ENCODE results near the gene PERM1.
"Not testable (repeated sequence)": the region's sequence is repeated elsewhere in the genome, so short reads cannot be mapped to it uniquely, and the experiment has no call there.

PERM1 gene

DNA sequence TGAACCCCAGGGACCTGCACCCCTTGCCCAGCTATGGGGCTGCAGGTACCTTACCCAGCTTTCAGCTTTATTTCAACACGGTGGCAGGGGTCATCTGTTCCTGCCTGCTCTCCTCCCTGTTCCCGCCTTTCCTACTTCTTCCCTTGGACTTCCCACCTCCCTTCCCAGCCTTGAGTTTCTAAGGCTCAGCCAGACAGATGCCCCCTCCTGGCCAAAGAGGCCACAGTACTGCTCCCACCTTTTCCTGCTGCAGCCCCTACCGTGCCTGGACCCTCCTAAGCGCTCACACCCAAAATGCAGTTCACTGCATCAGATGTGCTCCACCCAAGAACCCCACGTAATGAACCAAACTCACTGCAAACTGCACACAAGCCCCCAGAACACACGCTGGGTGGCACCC lies 30.5 kb downstream of the PERM1 start:
- no peak for TF ChIP-seq ZFX (IDR thresholded peaks at IDR 0.05)
- H3K27ac ChIP-seq = no peak overlapping the region

DNA sequence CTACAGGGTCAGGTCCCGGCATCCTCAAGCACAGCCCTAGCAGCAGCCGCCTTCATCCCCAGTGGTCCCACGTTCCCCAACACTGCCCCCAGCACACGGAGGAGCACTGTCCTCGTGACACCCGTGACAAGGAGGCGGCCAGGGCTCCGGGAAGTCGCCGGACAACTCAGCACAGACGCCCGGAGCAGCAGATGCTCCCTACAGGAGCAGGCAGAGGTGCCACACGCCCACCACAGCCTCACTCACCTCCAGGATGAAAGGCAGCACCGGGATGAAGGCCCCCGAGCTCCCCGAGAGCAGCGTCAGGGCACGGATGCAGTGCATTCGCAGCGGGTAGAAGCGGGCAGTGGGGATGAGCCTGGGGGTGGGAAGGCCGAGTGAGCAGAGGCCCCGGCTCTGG lies 31.0 kb downstream of the PERM1 start:
- TF ChIP-seq, protein P1, sequence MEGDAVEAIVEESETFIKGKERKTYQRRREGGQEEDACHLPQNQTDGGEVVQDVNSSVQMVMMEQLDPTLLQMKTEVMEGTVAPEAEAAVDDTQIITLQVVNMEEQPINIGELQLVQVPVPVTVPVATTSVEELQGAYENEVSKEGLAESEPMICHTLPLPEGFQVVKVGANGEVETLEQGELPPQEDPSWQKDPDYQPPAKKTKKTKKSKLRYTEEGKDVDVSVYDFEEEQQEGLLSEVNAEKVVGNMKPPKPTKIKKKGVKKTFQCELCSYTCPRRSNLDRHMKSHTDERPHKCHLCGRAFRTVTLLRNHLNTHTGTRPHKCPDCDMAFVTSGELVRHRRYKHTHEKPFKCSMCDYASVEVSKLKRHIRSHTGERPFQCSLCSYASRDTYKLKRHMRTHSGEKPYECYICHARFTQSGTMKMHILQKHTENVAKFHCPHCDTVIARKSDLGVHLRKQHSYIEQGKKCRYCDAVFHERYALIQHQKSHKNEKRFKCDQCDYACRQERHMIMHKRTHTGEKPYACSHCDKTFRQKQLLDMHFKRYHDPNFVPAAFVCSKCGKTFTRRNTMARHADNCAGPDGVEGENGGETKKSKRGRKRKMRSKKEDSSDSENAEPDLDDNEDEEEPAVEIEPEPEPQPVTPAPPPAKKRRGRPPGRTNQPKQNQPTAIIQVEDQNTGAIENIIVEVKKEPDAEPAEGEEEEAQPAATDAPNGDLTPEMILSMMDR (conservative IDR thresholded peaks at IDR 0.05) = no peak
- no peak for TF ChIP-seq ZFX (IDR thresholded peaks at IDR 0.05)
- no peak overlapping the region for H3K27ac ChIP-seq

DNA sequence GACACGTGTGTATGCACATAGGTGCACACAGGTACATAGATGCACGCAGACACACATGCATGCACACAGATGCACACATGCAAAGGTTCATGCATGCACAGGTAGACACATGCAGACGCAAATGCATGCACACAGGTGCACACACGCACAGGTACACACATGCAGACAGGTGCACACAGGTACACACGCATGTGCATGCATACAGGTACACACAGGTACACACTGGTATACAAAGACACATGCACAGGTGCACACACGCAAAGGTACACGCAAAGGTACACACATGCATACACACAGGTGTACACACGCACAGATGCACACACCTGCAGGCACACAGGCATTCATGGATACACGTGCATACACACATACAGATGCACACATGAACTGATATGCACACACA lies 31.6 kb downstream of the PERM1 start:
- H3K27ac ChIP-seq = no peak overlapping the region
- TF ChIP-seq ZFX (IDR thresholded peaks at IDR 0.05) = no peak
- TF ChIP-seq, protein P1 (conservative IDR thresholded peaks at IDR 0.05) = no peak

DNA sequence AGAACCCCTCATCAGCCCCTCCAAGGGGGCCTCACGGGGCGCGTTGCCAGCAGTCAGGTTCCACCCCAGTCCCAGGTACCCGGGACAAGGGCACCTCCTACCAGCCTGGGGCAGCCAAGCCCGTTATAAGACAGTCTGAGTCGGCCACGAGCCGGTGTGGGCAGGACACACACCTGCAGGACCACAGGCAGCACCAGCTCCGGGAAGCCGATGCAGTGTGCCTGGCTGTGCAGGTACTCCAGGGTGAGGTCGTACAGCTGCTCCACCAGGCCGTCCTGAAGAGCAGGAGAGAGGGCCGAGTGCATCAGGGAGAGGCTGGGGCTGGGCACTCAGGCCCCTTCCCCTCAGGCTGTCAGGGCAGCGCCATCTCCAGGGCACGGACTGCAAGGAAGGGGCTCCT lies 33.9 kb downstream of the PERM1 start:
- H3K27ac ChIP-seq = no peak overlapping the region
- TF ChIP-seq ZFX (IDR thresholded peaks at IDR 0.05) = no peak
- TF ChIP-seq, protein P1 (conservative IDR thresholded peaks at IDR 0.05) = no peak

DNA sequence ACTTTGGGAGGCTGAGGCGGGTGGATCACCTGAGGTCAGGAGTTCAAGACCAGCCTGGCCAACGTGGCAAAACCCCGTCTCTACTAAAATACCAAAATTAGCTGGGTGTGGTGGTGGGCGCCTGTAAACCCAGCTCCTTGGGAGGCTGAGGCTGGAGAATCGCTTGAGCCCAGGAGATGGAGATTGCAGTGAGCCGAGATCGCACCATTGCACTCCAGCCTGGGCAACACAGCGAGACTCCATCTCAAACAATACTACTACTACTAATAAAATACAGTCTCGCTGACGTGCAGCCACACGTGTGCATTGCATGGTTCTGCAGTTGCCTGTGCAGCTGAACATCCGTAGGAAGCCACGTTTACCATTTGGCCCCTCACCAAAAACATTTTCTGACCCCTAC lies 35.1 kb downstream of the PERM1 start:
- not testable (repeated sequence) for H3K27ac ChIP-seq

DNA sequence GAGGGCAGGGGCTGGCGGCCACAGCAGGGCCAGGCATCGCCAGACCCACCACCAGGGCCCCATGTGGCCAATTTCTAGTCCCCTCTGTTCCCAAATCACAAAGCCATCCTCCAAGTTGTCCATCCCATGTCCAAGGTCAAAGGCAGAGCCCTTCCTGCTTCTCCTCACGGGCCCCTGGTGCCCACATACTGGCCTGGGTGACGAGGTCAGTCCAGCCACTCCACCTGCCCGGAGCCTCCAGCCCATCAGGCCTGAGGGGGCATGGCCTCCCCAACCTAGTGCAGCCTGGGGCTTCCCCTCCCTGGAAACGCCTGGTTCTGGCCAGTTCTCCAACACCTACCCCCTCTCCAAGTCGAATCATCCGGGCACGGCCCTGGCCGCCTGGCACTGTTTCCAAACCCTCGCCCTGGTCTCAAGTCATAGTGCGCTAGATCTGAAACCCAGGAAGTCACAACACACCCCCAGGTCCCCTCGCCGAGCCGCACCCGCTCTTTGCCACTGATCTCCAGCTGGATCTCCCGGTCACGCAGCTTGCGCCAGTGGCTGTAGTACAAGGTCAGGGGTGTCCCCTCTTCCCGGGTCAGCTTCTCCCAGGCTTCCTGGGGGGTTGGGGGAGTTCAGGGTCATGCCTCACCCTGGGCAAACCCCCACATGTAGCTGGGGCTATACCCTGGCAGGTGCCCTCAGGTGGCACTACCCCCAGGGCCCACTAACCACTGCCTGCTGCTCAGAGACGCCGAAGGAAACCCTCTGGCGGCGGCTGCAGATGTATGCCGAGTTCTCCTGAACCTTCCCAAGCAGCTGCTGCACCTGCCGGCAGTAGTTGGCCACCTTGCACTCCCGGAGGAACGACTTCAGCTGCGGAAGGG lies 36.0 kb downstream of the PERM1 start:
- no peak for TF ChIP-seq ZFX (IDR thresholded peaks at IDR 0.05)
- TF ChIP-seq, protein P1 (conservative IDR thresholded peaks at IDR 0.05) = no peak
- no peak overlapping the region for H3K27ac ChIP-seq

DNA sequence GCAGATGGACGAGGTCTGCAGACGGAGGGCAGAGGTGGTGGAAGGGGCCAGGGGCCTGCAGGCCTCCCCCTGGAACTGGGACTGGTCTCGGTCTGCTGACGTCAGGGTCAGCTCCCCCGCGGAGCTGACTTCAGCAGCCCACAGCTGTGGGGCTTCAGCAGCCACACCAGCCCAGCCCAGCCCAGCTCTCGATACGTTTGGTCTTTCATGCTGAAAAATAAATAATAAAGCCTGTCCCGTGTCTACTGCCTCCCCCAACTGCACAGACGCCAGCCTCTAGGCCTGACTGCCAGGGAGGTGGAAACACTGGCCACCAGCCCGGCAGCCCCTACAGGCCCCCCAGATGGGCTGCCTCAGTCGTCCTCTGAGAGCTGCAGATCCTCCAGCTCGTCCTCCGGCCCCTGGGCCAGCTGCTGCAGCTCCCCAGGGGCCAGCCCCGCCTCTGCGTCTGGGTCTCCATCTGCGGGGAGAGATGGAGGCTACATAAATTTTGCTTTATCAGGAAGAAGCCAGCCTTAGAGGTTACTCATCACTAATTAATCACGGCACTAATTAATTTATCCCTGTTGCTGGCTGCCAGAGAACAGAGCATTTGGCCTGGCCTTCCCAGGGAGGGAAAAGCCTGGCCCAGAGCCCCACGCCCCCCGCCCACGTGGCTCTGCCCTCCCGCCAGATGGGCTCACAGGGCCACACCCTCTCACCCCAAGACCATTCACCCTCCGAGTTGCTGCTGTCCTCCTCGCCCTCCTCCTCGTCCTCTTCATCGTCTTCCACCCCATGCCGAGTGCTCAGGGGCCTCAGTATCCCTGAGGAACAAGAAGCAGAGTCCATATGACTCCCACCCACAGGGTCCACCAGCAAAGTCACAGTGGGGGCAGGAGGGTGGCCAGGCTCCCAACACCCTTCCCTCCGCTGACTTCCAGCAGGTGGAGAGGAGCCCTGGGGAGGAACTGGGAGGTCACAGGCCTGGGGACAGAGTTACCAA lies 37.3 kb downstream of the PERM1 start:
- TF ChIP-seq, protein P1 (conservative IDR thresholded peaks at IDR 0.05) = no peak
- no peak for TF ChIP-seq ZFX (IDR thresholded peaks at IDR 0.05)
- no peak overlapping the region for H3K27ac ChIP-seq
